Activated naive CD4-positive, alpha-beta T cell treated with anti-CD3 and anti-CD28 coated beads, Interleukin-2, amount 50 U/mL, for 72 hours (primary cell): Measurements from ENCODE around the gene PGA4. TPM values are rescaled to one million over a fixed set of nuclear protein-coding genes. Genes with fewer than 3 reads are reported as not detected.

Experiments used
- ATAC-seq, 2 donors: fragments of 150-1000 bp; cut with Tn5 transposase; 2 replicates each; pipeline ENCODE4 v1.10.0; 2021; ENCODE audit warnings: mild to moderate bottlenecking in 2 of 2, moderate library complexity in 2 of 2
- DNase-seq, 2 donors: peaks; one replicate each; pipeline ENCODE4 v3.0.0; 2021 to 2022; ENCODE audit warnings: low spot score in 2 of 2
- H3K27ac Mint-ChIP-seq, 2 donors: one replicate each; pipeline ENCODE4 v1.8.0; 2022; ENCODE audit warnings: mild to moderate bottlenecking in 2 of 2, mixed read lengths in 2 of 2
- H3K36me3 Mint-ChIP-seq, 2 donors: one replicate each; pipeline ENCODE4 v1.8.0; 2022; ENCODE audit warnings: mixed read lengths in 2 of 2
- H3K9me3 Mint-ChIP-seq, 2 donors: one replicate each; pipeline ENCODE4 v1.8.0; 2022; ENCODE audit warnings: mixed read lengths in 2 of 2
- total RNA-seq, 2 donors: library from RNA; stranded (reverse); gene quantifications; one replicate each; pipeline ENCODE4 v1.2.3, GENCODE V29; 2022

PGA4 gene
- total RNA-seq, 2 donors from 2014 or later = not detected

DNA sequence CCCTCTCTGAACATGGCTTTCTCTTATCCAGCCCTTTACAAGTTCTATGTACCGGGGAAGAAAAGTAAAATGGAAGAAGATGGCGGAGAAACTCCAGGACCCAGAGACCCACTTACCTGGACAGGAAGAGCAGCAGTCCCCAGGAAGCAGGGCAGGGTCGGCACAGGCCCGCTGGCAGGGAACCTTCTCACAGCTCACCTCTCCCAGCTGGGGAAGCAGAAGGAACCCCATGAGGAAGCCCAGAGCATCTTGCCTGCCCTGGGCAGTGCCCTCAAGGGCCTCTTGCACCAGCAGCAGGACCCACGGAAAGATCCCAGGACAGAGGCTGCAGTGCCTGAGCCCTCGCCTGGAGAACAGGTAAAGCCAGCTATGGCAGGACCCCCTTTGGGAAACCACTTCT lies 42.2 kb downstream of the PGA4 start:
- Mint-ChIP-seq H3K36me3 (no peaks in the 10 kb centered on the region), H3K27ac (peak overlapping the region in 1 of 2 donors; percentile 15), H3K9me3 (no peaks in the 10 kb centered on the region)
- DNase-seq (no peak), ATAC-seq (no peak)

DNA sequence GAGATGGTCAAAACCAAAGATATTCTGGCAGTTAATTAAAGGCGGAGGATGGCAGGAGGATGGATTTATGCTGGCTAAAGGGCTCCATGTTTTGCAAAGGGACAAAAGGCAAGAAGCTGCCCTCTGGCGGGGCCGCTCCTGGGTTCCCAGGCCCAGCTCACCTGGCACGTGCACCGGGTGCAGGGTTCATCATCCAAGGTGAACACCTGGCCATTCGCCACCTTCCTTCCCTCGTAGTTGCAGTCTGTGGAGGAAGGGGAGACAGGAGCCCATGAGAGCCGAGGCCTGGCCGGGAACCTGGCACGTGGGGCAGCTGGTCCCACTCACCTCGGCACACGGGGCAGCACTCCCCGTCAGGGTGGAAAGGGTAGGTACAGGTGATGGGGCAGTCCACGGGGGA lies 42.6 kb downstream of the PGA4 start:
- DNase-seq (no peak), ATAC-seq (no peak)
- Mint-ChIP-seq H3K27ac (peak overlapping the region in 1 of 2 donors; percentile 15), H3K36me3 (no peaks in the 10 kb centered on the region), H3K9me3 (no peaks in the 10 kb centered on the region)

DNA sequence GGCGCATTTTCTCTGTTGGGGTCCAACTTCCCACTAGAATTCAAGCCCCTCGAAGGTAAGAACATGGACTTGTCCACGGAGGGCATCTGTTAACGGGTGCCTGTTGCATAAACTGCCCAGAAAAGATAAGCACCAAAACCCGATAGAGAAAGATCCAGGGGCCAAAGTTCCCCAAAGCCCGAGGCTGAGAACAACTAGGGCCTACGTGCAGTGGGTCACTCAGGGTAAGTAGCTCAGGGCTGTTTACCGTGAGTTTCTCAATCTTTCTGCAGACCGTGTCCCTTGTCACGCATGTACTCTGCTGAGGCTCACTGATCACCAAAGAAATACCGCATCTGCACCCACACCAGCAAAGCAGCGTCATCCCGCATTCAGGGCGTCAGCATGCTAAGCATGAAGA lies 43.2 kb downstream of the PGA4 start:
- no peaks in the 10 kb centered on the region for H3K36me3 Mint-ChIP-seq

DNA sequence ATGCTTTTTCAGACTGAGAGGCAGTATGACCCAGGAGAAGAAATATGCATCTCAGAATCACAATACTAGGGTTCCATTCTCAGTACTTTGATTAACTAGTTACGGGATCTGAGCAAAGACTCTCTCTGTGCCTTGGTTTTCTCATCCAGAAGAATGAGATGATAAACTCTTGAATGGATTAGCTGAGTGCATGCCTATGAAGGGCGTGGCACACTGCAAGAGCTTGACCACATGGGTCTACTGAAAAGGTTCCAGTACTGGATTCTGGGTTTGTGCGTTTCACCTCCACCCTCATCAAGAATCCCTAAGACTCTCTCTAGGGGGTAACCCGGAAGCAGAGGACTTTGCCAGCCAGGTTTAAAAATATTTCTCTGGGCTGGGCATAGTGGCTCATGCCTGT lies 44.5 kb downstream of the PGA4 start:
- H3K36me3 Mint-ChIP-seq = no peaks in the 10 kb centered on the region
- DNase-seq (no peak), ATAC-seq (no peak)
- H3K27ac Mint-ChIP-seq = no peak overlapping the region
- H3K9me3 Mint-ChIP-seq = no peaks in the 10 kb centered on the region

More for the DNA sequence above, 43.2 kb downstream of the PGA4 start:
- Mint-ChIP-seq H3K27ac (no peak overlapping the region), H3K9me3 (no peaks in the 10 kb centered on the region)
- no peak for ATAC-seq
- DNase-seq = no peak

DNA sequence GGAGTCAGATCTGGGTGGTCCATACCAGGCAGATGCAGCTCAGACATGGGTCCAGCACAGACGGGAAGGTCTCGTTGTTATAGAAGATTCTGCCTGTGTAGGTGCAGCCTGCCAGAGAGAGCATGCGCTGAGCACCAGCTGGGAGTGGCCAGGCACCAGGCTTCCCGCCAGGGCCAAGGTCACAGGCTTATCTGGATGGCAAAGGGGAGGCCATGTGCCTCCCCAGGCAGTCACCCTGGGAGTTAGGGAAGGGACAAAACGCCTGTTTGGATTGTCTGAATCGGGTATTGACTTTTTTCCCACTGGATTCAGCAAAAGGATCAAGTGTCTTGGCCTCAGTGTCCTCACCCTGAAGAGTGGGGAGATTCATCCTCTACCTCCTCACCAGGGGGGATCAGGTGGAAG lies 45.3 kb downstream of the PGA4 start:
- DNase-seq = no peak
- Mint-ChIP-seq H3K36me3 (no peaks in the 10 kb centered on the region), H3K9me3 (no peaks in the 10 kb centered on the region), H3K27ac (peak overlapping the region in 1 of 2 donors; percentile 19)
- ATAC-seq = no peak

DNA sequence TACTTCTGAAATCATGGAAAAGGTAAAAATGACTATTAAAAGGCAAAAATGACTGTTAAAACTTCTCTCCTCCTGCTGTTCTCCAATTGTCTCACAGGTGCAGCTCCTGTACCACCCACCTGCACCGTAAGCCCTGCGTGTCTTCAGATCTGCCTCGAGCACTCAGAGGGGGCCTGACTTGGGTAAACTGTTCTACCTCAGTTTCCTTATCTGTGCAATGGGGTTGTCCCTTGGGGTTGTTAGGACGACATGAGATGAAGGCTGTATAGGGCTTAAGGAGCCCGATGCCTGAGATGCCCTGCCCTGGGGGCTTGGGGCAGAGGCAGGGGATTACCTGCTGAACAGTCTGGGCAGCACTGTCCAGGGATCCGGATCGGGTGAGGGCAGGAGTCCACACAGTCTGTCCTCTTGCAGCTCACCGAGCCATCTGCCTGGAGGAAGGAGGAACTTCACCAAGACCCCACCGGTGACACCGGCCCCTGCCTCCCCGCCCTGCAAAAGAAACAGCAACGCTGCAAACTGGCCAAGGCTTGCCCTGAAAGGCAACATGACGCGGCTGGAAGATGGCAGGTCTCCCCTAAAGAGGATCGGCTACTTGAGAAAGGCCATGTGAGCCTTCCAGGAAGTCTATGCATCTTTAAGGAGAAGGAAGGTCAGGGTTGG lies 46.6 kb downstream of the PGA4 start:
- Mint-ChIP-seq H3K36me3 (no peaks in the 10 kb centered on the region), H3K9me3 (no peaks in the 10 kb centered on the region), H3K27ac (no peak overlapping the region)
- no peak for ATAC-seq
- DNase-seq = no peak

DNA sequence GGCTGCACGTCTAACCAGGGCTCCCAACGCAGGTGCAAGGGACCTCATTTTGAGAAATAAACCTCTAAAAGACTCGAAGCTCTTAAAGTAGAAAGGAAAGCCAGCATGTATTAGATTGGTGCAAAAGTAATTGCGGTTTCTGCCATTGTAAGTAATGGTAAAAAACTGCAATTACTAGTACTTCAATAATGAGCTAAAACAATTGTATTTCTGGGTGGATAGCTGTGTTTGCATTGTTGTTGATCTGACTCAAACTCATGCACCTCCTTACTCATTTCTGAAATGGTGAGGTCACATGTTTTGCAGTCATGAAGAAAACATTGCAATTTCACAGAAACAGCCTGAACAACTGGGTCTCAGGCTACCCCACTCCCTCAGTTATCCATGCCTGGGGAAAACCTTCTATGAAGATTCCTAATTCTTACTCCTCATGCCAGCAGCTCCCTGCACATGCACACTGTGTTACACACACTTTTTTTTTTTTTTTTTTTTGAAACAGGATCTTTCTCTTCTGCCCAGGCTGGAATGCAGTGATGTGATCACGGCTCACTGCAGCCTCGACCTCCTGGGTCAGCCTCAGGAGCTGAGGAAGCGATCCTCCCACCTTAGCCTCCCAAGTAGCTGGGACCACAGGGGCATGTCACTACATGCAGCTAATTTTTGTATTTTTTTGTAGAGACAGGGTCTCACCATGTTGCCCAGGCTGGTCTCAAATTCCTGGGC lies 48.4 kb downstream of the PGA4 start:
- Mint-ChIP-seq H3K36me3 (no peaks in the 10 kb centered on the region), H3K9me3 (no peaks in the 10 kb centered on the region), H3K27ac (no peak overlapping the region)
- ATAC-seq (peak; percentile 34 to 82), DNase-seq (no peak)

DNA sequence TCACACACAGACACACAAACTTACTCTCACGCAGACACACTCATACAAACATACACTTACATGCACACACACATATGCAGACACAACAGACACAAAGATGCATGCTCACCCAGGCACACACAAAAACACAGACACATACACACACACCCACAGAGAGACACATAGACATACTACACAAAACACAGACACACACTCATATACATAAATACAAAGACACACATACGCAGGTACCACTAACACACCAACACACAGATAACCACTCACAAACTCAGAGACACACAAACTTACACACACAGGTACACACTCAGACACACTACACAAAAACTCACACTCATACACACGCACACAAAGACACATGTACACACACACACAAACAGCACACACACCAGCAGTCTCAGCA lies 50.6 kb downstream of the PGA4 start:
- no peak overlapping the region for H3K27ac Mint-ChIP-seq
- DNase-seq (no peak), ATAC-seq (no peak)
- no peaks in the 10 kb centered on the region for H3K9me3 Mint-ChIP-seq
- no peaks in the 10 kb centered on the region for H3K36me3 Mint-ChIP-seq

DNA sequence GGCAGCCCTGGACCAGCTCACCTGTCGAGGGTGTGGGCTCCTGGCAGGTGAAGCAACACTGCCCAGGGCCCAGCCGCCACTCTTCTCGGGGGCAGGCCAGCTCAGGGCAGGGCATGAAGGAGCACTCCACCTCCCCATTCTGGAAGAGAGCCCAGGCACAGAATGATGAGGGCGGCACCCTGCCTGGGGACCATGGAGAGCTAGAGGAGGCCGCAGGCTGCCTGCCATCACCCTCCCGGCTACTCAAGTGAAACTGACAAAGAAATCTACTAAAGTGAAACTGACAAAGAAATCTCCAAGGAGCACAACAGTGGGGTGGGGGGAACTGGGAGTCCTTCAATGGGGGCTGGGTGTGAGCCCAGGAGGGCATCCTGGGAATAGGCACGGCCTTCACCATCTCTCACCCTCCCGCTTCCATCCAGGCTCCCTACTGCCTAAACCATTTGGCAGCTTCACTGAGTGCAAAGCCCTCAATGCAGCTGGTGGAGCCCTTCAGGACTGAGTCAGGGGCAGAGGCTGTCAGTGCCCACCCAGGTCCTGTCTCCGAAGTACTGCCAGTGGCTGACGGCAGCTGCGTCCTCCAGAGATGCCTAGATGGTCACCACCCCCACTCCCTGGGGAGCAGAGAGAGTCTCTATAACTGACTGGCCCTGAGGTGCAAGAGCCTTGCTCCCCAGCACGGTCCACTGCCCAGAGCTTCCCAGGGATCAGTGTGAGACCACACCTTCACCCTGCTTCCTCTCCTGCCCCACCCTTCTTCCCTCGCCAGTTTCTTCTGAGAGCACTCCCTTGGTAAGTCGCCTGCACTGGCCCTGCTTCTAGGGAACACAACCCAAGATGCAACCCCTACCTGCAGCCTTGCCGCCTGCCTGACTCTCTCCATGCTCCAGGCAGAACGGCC lies 51.3 kb downstream of the PGA4 start:
- H3K27ac Mint-ChIP-seq = peak overlapping the region in 1 of 2 donors; percentile 41
- ATAC-seq (no peak), DNase-seq (no peak)
- H3K36me3 Mint-ChIP-seq = peaks cover 0 to 5% of the 10 kb centered on the region in 2 donors
- no peaks in the 10 kb centered on the region for H3K9me3 Mint-ChIP-seq

DNA sequence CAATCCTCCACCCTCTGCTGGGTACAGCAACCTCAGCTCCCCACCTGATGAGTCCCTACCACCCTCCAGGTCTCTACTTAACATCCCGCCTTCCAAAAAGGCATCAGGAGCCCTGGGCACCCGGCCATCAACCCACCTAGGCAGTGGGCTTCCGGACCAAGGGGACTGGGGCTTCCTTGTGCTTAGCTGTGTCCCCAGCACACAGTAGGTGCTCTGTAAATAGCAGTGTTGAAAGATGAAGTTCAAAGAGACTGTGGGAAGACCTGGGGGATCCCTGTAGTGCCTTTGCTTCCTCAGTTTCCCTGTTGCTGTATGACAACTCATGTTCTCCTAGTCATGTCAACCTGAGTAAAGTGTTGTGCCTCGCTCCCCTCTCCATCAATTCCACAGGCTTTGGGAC lies 51.9 kb downstream of the PGA4 start:
- ATAC-seq (no peak), DNase-seq (no peak)
- H3K36me3 Mint-ChIP-seq = peaks cover 0 to 6% of the 10 kb centered on the region in 2 donors
- peak overlapping the region in 1 of 2 donors; percentile 41 for H3K27ac Mint-ChIP-seq
- H3K9me3 Mint-ChIP-seq = no peaks in the 10 kb centered on the region

DNA sequence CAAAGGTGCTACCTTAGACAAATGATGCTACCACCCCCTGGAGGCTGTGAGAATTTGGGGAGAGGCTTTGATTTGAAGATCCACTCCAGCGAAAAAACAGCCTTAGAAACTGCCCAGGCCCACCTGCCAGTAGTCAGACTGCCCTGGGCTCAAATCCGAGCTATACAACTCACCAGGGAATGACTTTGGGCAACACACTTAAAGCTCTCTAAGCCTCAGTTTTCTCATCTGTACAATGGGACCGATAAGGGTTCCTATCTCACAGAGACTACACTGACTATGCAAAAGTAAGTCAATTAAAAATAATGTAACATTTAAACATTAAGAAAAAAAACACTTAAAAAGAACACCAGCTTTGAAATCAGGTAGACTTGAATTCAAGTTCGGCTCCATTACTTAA lies 53.0 kb downstream of the PGA4 start:
- ATAC-seq (no peak), DNase-seq (no peak)
- H3K27ac Mint-ChIP-seq = no peak overlapping the region
- H3K36me3 Mint-ChIP-seq = peaks cover 0 to 6% of the 10 kb centered on the region in 2 donors
- no peaks in the 10 kb centered on the region for H3K9me3 Mint-ChIP-seq

DNA sequence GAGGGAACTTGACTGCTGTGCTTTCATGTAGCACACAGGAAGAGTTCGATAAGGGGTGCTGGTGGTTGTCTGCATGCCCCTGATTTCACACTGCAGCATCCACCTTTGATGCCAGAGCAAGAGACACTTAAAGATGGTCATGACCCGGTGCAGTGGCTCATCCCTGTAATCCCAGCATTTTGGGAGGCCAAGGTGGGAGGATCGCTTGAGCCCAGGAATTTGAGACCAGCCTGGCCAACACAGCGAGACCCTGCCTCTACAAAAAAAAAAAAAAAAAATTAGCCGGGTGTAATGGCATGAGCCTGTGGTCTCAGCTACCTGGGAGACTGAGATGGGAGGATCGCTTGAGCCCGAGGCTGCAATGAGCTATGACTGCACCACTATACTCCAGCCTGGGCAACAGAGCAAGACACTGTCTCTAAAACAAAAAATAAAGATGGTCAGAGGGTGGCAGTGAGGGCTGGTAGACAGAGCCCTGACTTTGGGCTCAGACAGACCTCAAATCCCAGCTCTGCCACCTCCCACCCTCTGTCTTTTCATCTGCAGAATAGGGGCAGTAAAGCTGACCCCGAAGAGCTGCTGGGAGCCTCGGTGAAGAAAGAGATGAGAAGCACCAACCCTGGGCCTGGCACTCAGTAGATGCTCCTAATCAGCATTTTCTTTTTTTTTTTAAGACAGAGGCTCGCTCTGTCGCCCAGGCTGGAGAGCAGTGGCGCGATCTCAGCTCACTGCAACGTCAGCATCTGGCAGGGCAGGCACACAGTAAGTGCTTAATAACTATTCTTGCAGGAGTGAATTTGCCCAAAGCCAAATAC lies 55.2 kb downstream of the PGA4 start:
- H3K36me3 Mint-ChIP-seq = peaks cover 9 to 12% of the 10 kb centered on the region in 2 donors
- no peaks in the 10 kb centered on the region for H3K9me3 Mint-ChIP-seq
- ATAC-seq (no peak), DNase-seq (no peak)
- H3K27ac Mint-ChIP-seq = no peak overlapping the region

DNA sequence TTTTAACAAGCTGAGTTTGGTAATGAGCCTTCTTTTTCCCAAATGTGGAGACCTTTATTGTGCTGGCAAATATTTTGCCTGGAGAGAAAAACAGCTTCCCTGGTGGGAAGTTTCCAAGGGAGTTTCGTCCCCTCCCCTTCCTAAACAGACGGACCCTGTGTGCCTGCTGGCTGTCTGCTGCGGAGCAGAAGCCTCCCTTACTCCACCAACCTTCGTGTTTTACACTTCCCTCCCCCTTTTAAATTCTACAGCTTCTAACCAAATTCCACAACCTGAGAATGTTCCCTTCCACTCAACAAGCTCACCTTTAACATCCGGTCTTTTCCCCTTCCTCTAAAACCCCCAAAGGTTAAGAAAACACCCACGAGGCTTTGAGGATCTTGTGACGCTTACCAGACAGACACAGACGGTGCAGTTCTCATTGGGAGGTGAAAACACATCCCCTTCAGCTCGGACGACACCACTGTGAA lies 55.9 kb downstream of the PGA4 start:
- no peak for ATAC-seq
- Mint-ChIP-seq H3K9me3 (no peaks in the 10 kb centered on the region), H3K36me3 (peaks cover 9 to 12% of the 10 kb centered on the region in 2 donors), H3K27ac (peak overlapping the region; percentile 19 to 44)
- DNase-seq = no peak

DNA sequence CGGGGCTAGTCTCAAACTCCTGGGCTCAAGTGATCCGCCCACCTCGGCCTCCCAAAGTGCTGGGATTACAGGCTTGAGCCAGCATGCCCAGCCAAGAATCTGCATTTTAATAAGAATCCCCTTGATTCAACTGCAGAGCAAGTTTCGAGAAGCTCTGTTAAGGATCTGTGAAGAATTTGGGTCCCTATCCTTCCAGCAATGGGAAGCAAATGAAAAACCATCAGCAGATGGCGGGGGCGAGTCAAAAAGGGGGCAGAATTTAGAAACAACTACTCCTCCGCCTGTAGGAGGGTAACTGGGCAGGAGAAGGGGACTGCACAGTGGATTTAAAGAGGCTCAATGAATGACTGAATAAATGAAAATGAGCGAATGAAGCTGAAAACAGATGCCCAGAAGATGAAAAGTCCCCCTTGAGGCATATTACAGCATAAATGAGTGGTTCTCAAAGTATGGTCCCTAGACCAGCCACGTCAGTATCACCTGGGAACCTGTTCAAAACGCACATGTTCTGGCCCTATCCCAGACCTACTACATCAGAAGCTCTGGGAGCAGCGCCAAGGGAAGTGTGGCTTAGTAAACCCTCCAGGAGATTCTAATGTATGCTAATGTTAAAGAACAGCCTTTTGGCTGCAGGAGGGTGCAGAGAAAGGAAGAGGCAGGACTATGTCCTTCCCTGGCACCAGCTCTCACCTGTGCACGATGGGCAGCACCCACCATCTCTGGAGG lies 58.0 kb downstream of the PGA4 start:
- ATAC-seq = no peak

DNA sequence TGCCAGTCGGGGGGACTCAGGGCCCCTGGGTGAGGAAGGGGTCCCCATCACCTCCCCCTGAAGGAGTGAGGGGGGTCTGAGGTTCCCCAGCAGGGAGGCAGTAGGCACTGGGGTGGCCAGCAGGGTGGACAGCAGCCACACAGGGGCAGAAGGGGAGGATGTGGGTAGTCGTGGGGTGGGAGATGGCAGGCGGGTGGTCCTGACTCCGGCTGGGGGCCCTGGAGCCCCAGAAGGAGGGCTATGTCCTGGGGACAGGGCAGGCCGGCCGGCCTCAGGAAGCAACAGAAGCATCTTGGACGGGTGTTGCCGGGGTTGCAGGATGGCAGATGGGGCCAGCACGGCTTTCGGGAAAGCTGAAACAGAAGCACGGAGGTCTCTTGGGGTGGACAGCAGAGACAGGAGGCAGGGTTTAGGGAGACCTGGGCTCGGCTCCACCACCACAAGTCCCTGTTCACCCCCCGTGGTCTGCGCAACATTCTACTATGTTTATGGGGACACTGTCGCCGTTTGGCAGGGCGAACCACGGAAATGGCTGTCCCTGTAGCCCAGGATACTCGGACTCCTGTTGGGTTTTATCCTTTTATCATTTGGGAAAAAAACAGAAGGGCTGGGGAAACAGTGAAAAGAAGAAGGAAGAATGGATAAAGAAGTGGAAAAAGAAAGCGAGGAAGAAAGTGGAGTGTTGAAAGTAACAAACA lies 58.9 kb downstream of the PGA4 start:
- Mint-ChIP-seq H3K36me3 (peaks cover 14 to 34% of the 10 kb centered on the region in 2 donors), H3K9me3 (no peaks in the 10 kb centered on the region), H3K27ac (no peak overlapping the region)
- no peak for DNase-seq
- ATAC-seq = no peak

More for the DNA sequence above, 58.0 kb downstream of the PGA4 start:
- Mint-ChIP-seq H3K27ac (no peak overlapping the region), H3K36me3 (peaks cover 9 to 25% of the 10 kb centered on the region in 2 donors), H3K9me3 (no peaks in the 10 kb centered on the region)
- no peak for DNase-seq
